HepG2 (cell line): Measurements from ENCODE around the gene ONECUT2. TPM values are rescaled to one million over a fixed set of nuclear protein-coding genes. Genes with fewer than 3 reads are reported as not detected.

Experiments
- ARNT2 ChIP-seq: sonication (generic); formaldehyde crosslinking; IDR thresholded peaks from 2 replicates; pipeline ENCODE4 v1.8.0; 2022; ENCODE audit warnings: mild to moderate bottlenecking, low read depth, missing genetic modification reagents, moderate library complexity
- GTF3A ChIP-seq: sonication (generic); formaldehyde crosslinking; conservative IDR thresholded peaks from 2 replicates; pipeline ENCODE4 v1.4.0; 2020; ENCODE audit warnings: mild to moderate bottlenecking, missing genetic modification reagents
- HINFP ChIP-seq: sonication (generic); formaldehyde crosslinking; IDR thresholded peaks from 2 replicates; pipeline ENCODE4 v1.4.0; 2020; ENCODE audit warnings: low read depth, mild to moderate bottlenecking, missing genetic modification reagents
- HMGXB3 ChIP-seq: sonication (generic); formaldehyde crosslinking; IDR thresholded peaks from 2 replicates; pipeline ENCODE4 v1.4.0; 2020; ENCODE audit warnings: missing genetic modification reagents, borderline replicate concordance
- IKZF5 ChIP-seq: IDR thresholded peaks from 2 replicates; pipeline ENCODE4 v1.6.1; 2018; ENCODE audit warnings: missing genetic modification reagents, mild to moderate bottlenecking, missing compliant biosample characterization
- SP2 ChIP-seq: sonication (generic); formaldehyde crosslinking; IDR thresholded peaks from 2 replicates; pipeline ENCODE4 v1.5.1; 2020; ENCODE audit warnings: mild to moderate bottlenecking, missing genetic modification reagents
- TCF12 ChIP-seq, 2 experiments: fragments of 450-650 bp in 1 of 2; sonication (generic) in 1 of 2; formaldehyde crosslinking in 1 of 2; IDR thresholded peaks; 2 replicates each; pipeline versions ENCODE4 v1.6.1 to v1.8.0; 2017 to 2022; ENCODE audit warnings: antibody characterized with exemption in 1 of 2, mild to moderate bottlenecking in 1 of 2, missing genetic modification reagents in 1 of 2, moderate library complexity in 1 of 2
- TRIM24 ChIP-seq: sonication (generic); formaldehyde crosslinking; IDR thresholded peaks from 2 replicates; pipeline ENCODE4 v1.8.0; 2022; ENCODE audit warnings: mild to moderate bottlenecking, missing genetic modification reagents
- ZBTB43 ChIP-seq: sonication (generic); formaldehyde crosslinking; conservative IDR thresholded peaks from 2 replicates; pipeline ENCODE4 v1.4.0; 2020; ENCODE audit warnings: missing genetic modification reagents
- ZNF431 ChIP-seq: sonication (generic); formaldehyde crosslinking; IDR thresholded peaks from 2 replicates; pipeline ENCODE4 v1.9.0; 2022; ENCODE audit warnings: missing genetic modification reagents, low read depth, mild to moderate bottlenecking, borderline replicate concordance
- ZSCAN22 ChIP-seq: sonication (generic); formaldehyde crosslinking; IDR thresholded peaks from 2 replicates; pipeline ENCODE4 v1.4.0; 2020; ENCODE audit warnings: mild to moderate bottlenecking, missing genetic modification reagents
- polyA plus RNA-seq, 8 experiments: library from polyadenylated mRNA; depleted of rRNA in 3 of 8; stranded (reverse) in 7 of 8; unstranded in 1 of 8; fragments of >200 nt; fragmentation: Illumina TruSeq in 4 of 8; extraction: Trizol in 4 of 8; gene quantifications; 2 replicates each; pipeline versions ENCODE4 v1.2.1 to v1.2.3, GENCODE V29; 2011 to 2016; ENCODE audit warnings: low read depth in 4 of 8, missing spikeins in 1 of 8, mixed read lengths in 1 of 8; ENCODE audit not compliant: insufficient read depth in 1 of 8
- total RNA-seq, 5 experiments: library from RNA; depleted of rRNA; stranded (reverse); fragments of >200 nt; fragmentation: Illumina TruSeq; extraction: Trizol; gene quantifications; 2 replicates each; pipeline ENCODE4 v1.2.3, GENCODE V29; 2016; ENCODE audit warnings: low read depth in 1 of 5

ONECUT2 gene
- total and polyA plus RNA-seq, 2 of the 13 experiments (the other 11 are each of a cell fraction or from before 2014, with no cell fraction given), result 3.0 to 3.2 TPM

GRCh38 chr18:57435846-57436190 is 644 bp downstream of the ONECUT2 start (continued):
- TF ChIP-seq HMGXB3, result no peak
- TF ChIP-seq IKZF5 (CRISPR knock-in tag), result no peak
- 0 out of 2 replicates have a peak, but pooled peaks have one; percentile 2 for TF ChIP-seq ZNF431 (CRISPR knock-in tag)
- TF ChIP-seq GTF3A (CRISPR knock-in tag), result no peak
- TF ChIP-seq ZBTB43 (CRISPR knock-in tag), result no peak
- TF ChIP-seq ZSCAN22 (CRISPR knock-in tag), result no peak
- peak; percentile 39; the same call in 1 of the 2 replicates for TF ChIP-seq SP2 (CRISPR knock-in tag)
- TF ChIP-seq HINFP, result no peak
- no peak for TF ChIP-seq TCF12 (IDR thresholded peaks at IDR 0.05)
- no peak for TF ChIP-seq TCF12 (CRISPR knock-in tag; IDR thresholded peaks at IDR 0.05)
- TF ChIP-seq ARNT2, result 0 out of 2 replicates have a peak, but pooled peaks have one; percentile 12
- no peak for TF ChIP-seq TRIM24 (CRISPR knock-in tag)
